A549 treated with RU486 at 1 μM for 4 hours (cell line): ENCODE data around the gene CCS. TPM values are rescaled to one million over a fixed set of nuclear protein-coding genes. Genes with fewer than 3 reads are reported as not detected.

Experiments used
- total RNA-seq: library from RNA; stranded (reverse); fragments of 200-300 nt; extraction: Qiagen RNA extraction; gene quantifications from 5 replicates; pipeline ENCODE4 v1.2.3, GENCODE V29; 2022; ENCODE audit warnings: low read depth

Gene CCS
- 24.8 to 30.2 TPM (median 26.8 TPM) in 5 replicates for total RNA-seq

GRCh38 chr11:66592457-66593302, at the start of gene CCS, which contains the start of gene CCDC87:
CCS (plus strand) TSS chr11:66593185; CDS start chr11:66593262, 77 bp downstream.
CCDC87 (minus strand) TSS chr11:66593063; CDS start chr11:66593015, 48 bp downstream.

GRCh38 chr11:66545701-66546367, 47.2 kb upstream of the CCS start, which contains the start of gene ZDHHC24:
ZDHHC24 (minus strand) TSS chr11:66546048; CDS start chr11:66546003, 45 bp downstream.

GRCh38 chr11:66546368-66546965, 46.5 kb upstream of the CCS start, which contains the start of gene ACTN3:
ACTN3 (plus strand) TSS chr11:66546903; CDS start chr11:66546938, 35 bp downstream.

GRCh38 chr11:66568124-66568916, 24.7 kb upstream of the CCS start, which contains the start of gene CTSF:
CTSF (minus strand) TSS chr11:66568606; CDS start chr11:66568486, 120 bp downstream.

GRCh38 chr11:66616379-66617154, 23.6 kb downstream of the CCS start, which contains the start of gene RBM14:
RBM14 (plus strand) TSS chr11:66616630; CDS start chr11:66616721, 91 bp downstream.

GRCh38 chr11:66638177-66639065, 45.4 kb downstream of the CCS start, which contains the start of gene RBM4:
RBM4 (plus strand) TSS chr11:66638703; CDS start chr11:66639712, 1,009 bp downstream.

Other genes with a start within 250 kb of the CCS start
- 77.8 to 106 TPM (median 89.7 TPM) in 5 replicates for gene BRMS1, start 248.1 kb upstream of the CCS start, total RNA-seq
- 13.2 to 19.8 TPM (median 18.8 TPM) in 5 replicates for gene B4GAT1, start 245.6 kb upstream of the CCS start, total RNA-seq
- gene SLC29A2, start 221.4 kb upstream of the CCS start, total RNA-seq, result 2.6 to 5.4 TPM (median 4.9 TPM) in 5 replicates
- gene NPAS4, start 172.2 kb upstream of the CCS start, total RNA-seq, result not detected in 5 replicates
- 87.3 to 129 TPM (median 112 TPM) in 5 replicates for gene MRPL11, start 154.3 kb upstream of the CCS start, total RNA-seq
- gene PELI3, start 126.3 kb upstream of the CCS start, total RNA-seq, result 4.3 to 6.6 TPM (median 5.7 TPM) in 5 replicates
- 48.5 to 54.5 TPM (median 51.5 TPM) in 5 replicates for gene DPP3, start 112.8 kb upstream of the CCS start, total RNA-seq
- gene BBS1, start 82.5 kb upstream of the CCS start, total RNA-seq, result 8.5 to 11.3 TPM (median 9.7 TPM) in 5 replicates
- gene ZDHHC24, start 47.1 kb upstream of the CCS start, total RNA-seq, result 8.9 to 15.3 TPM (median 13.1 TPM) in 5 replicates
- 0.06 TPM in 1 of 5 replicates, not detected in the others for gene ACTN3, start 46.3 kb upstream of the CCS start, total RNA-seq
- gene CTSF, start 24.6 kb upstream of the CCS start, total RNA-seq, result 31.1 to 41.6 TPM (median 32.4 TPM) in 5 replicates
- 0.53 to 0.80 TPM (median 0.64 TPM) in 5 replicates for gene CCDC87, start 122 bp upstream of the CCS start, total RNA-seq
- gene RBM14, start 23.4 kb downstream of the CCS start, total RNA-seq, result 59.1 to 79.8 TPM (median 70.3 TPM) in 5 replicates
- gene RBM4, start 45.5 kb downstream of the CCS start, total RNA-seq, result 133 to 148 TPM (median 141 TPM) in 5 replicates
- 19.2 to 21.8 TPM (median 21.7 TPM) in 5 replicates for gene RBM4B, start 84.7 kb downstream of the CCS start, total RNA-seq
- gene SPTBN2, start 136.0 kb downstream of the CCS start, total RNA-seq, result 8.0 to 12.0 TPM (median 11.0 TPM) in 5 replicates